Liver (tissue), 3 donors: ENCODE data around the gene NPTN.

Experiments
- ATF3 ChIP-seq: IDR thresholded peaks from 2 replicates; pipeline ENCODE4 v1.6.1; 2016; ENCODE audit warnings: antibody characterized with exemption
- CTCF ChIP-seq: fragments of 150-350 bp; IDR thresholded peaks from 2 replicates; pipeline ENCODE4 v1.5.1; 2017; ENCODE audit warnings: improper control_type of control experiment, low read depth, low read length; ENCODE audit not compliant: missing input control
- FOXA1 ChIP-seq: IDR thresholded peaks from 2 replicates; pipeline ENCODE4 v1.6.1; 2016; ENCODE audit warnings: antibody characterized with exemption
- GABPA ChIP-seq, 2 donors: IDR thresholded peaks in 1 of 2; conservative IDR thresholded peaks in 1 of 2; 2 replicates each; pipeline ENCODE4 v1.6.1; 2016; ENCODE audit warnings: antibody characterized with exemption in 2 of 2, mild to moderate bottlenecking in 1 of 2, moderate library complexity in 1 of 2
- HNF4A ChIP-seq, 2 donors: conservative IDR thresholded peaks; 2 replicates each; pipeline ENCODE4 v1.6.1; 2016; ENCODE audit warnings: antibody characterized with exemption in 2 of 2, mild to moderate bottlenecking in 2 of 2
- HNF4G ChIP-seq: IDR thresholded peaks from 2 replicates; pipeline ENCODE4 v1.6.1; 2016; ENCODE audit warnings: antibody characterized with exemption
- JUND ChIP-seq, 2 donors: IDR thresholded peaks; 2 replicates each; pipeline ENCODE4 v1.6.1; 2016; ENCODE audit warnings: antibody characterized with exemption in 2 of 2
- RAD21 ChIP-seq, 2 donors: IDR thresholded peaks; 2 replicates each; pipeline ENCODE4 v1.6.1; 2016; ENCODE audit warnings: antibody characterized with exemption in 2 of 2, mild to moderate bottlenecking in 2 of 2
- SP1 ChIP-seq: IDR thresholded peaks from 2 replicates; pipeline ENCODE4 v1.6.1; 2018; ENCODE audit warnings: antibody characterized with exemption, mild to moderate bottlenecking
- TAF1 ChIP-seq: conservative IDR thresholded peaks from 2 replicates; pipeline ENCODE4 v1.6.1; 2016; ENCODE audit warnings: antibody characterized with exemption, mild to moderate bottlenecking
- YY1 ChIP-seq: IDR thresholded peaks from 2 replicates; pipeline ENCODE4 v1.6.1; 2016; ENCODE audit warnings: antibody characterized with exemption, mild to moderate bottlenecking
- ZBTB33 ChIP-seq: IDR thresholded peaks from 2 replicates; pipeline ENCODE4 v1.6.1; 2016; ENCODE audit warnings: antibody characterized with exemption
- TF ChIP-seq, protein P1 (sequence below): IDR thresholded peaks from 2 replicates; pipeline ENCODE4 v1.6.1; 2016; ENCODE audit warnings: antibody characterized with exemption
- TF ChIP-seq, protein P2 (sequence below): IDR thresholded peaks from 2 replicates; pipeline ENCODE4 v1.6.1; 2016; ENCODE audit warnings: antibody characterized with exemption, mild to moderate bottlenecking
- donor health status: healthy.
- donor health status: healthy.

DNA sequence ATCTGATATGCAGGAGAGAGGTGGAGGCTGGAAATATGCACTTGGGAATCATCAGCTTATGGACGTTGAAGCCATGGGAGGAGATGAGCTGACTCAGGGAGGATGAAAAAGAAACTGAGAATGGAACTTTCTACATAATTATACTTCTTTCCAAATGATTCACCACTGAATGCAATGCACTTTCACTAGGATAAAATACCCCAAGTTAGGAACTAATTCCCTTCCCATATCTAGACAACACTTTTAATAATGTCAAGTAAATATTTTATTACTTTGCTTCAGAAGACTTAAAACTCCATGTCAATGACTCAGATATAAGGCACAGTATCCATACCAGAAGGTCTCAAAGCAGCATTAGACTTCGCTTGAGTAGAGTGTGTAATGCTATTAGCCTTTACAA lies 24.2 kb downstream of the NPTN start:
- TF ChIP-seq CTCF = no peak
- no peak for TF ChIP-seq ATF3
- no peak for TF ChIP-seq GABPA (IDR thresholded peaks at IDR 0.05 in 1 of 2, conservative IDR thresholded peaks at IDR 0.05 in 1 of 2)
- TF ChIP-seq TAF1 = no peak
- TF ChIP-seq RAD21 (IDR thresholded peaks at IDR 0.05) = no peak
- no peak for TF ChIP-seq YY1
- TF ChIP-seq, protein P1, sequence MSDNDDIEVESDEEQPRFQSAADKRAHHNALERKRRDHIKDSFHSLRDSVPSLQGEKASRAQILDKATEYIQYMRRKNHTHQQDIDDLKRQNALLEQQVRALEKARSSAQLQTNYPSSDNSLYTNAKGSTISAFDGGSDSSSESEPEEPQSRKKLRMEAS = no peak
- no peak for TF ChIP-seq SP1
- TF ChIP-seq JUND (IDR thresholded peaks at IDR 0.05) = no peak
- TF ChIP-seq HNF4A (conservative IDR thresholded peaks at IDR 0.05) = no peak
- TF ChIP-seq, protein P2, sequence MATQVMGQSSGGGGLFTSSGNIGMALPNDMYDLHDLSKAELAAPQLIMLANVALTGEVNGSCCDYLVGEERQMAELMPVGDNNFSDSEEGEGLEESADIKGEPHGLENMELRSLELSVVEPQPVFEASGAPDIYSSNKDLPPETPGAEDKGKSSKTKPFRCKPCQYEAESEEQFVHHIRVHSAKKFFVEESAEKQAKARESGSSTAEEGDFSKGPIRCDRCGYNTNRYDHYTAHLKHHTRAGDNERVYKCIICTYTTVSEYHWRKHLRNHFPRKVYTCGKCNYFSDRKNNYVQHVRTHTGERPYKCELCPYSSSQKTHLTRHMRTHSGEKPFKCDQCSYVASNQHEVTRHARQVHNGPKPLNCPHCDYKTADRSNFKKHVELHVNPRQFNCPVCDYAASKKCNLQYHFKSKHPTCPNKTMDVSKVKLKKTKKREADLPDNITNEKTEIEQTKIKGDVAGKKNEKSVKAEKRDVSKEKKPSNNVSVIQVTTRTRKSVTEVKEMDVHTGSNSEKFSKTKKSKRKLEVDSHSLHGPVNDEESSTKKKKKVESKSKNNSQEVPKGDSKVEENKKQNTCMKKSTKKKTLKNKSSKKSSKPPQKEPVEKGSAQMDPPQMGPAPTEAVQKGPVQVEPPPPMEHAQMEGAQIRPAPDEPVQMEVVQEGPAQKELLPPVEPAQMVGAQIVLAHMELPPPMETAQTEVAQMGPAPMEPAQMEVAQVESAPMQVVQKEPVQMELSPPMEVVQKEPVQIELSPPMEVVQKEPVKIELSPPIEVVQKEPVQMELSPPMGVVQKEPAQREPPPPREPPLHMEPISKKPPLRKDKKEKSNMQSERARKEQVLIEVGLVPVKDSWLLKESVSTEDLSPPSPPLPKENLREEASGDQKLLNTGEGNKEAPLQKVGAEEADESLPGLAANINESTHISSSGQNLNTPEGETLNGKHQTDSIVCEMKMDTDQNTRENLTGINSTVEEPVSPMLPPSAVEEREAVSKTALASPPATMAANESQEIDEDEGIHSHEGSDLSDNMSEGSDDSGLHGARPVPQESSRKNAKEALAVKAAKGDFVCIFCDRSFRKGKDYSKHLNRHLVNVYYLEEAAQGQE = no peak
- TF ChIP-seq ZBTB33 = no peak
- no peak for TF ChIP-seq HNF4G
- no peak for TF ChIP-seq FOXA1
